ENCODE results near the gene HDAC7.

HDAC7 gene

GRCh38 chr12:47743311-47743860, 76.3 kb downstream of the HDAC7 start:
- no peak for DNase-seq

GRCh38 chr12:47742253-47742825, 77.4 kb downstream of the HDAC7 start:
- no peak for DNase-seq

- peak; percentile 60 for DNase-seq
Observed at GRCh38 chr12:47741340-47741703, 78.4 kb downstream of the HDAC7 start.

- DNase-seq = no peak
Observed at GRCh38 chr12:47740606-47741339, 78.9 kb downstream of the HDAC7 start.

- no peak for DNase-seq
Observed at GRCh38 chr12:47739979-47740378, 79.7 kb downstream of the HDAC7 start.

GRCh38 chr12:47739297-47739696, 80.4 kb downstream of the HDAC7 start:
- no peak for DNase-seq

- no peak for DNase-seq
Observed at GRCh38 chr12:47737936-47738594, 81.6 kb downstream of the HDAC7 start.

- DNase-seq = no peak
Observed at GRCh38 chr12:47736877-47737676, 82.6 kb downstream of the HDAC7 start.

GRCh38 chr12:47736216-47736615, 83.5 kb downstream of the HDAC7 start:
- no peak for DNase-seq

- no peak for DNase-seq
Observed at GRCh38 chr12:47735649-47736048, 84.1 kb downstream of the HDAC7 start.

GRCh38 chr12:47734725-47735480, 84.8 kb downstream of the HDAC7 start:
- no peak for DNase-seq

GRCh38 chr12:47733142-47733541, 86.6 kb downstream of the HDAC7 start:
- DNase-seq = no peak

Data from KG1 (cell line).